Measurements from ENCODE around the gene SRXN1.
"Not testable (repeated sequence)": the region's sequence is repeated elsewhere in the genome, so short reads cannot be mapped to it uniquely, and the experiment has no call there.

SRXN1 gene

DNA sequence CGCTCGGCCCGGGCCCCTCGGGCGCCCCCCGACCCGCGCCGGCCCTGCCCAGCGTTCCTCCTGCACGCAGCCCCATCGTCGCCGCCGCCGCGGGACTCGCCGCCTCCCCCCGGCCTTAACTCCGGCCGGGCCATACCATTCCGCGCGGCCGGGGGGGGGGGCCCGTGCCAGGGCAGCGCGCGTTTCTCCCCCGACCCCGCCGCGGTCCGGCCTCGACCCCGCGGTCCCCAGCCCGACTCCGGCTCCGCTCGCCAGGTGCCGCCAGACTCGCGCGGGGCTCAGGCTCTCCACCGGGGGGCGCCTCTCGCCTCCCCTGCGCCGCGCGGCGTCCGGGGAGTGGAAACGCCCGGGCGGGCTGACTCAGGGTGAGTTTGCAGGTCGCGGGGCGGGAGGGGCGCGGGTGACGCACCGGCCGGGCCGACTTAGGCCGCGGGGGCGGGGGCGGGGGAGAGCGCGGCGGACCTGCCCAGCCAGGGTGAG lies at the start of gene SRXN1:
Gene SRXN1 (minus strand): TSS at position 91 of the 480 bp plus-strand sequence. CDS start 15 bp downstream, at position 76.
- peak; percentile 57 for DNase-seq (ENCODE audit: low spot score)

DNA sequence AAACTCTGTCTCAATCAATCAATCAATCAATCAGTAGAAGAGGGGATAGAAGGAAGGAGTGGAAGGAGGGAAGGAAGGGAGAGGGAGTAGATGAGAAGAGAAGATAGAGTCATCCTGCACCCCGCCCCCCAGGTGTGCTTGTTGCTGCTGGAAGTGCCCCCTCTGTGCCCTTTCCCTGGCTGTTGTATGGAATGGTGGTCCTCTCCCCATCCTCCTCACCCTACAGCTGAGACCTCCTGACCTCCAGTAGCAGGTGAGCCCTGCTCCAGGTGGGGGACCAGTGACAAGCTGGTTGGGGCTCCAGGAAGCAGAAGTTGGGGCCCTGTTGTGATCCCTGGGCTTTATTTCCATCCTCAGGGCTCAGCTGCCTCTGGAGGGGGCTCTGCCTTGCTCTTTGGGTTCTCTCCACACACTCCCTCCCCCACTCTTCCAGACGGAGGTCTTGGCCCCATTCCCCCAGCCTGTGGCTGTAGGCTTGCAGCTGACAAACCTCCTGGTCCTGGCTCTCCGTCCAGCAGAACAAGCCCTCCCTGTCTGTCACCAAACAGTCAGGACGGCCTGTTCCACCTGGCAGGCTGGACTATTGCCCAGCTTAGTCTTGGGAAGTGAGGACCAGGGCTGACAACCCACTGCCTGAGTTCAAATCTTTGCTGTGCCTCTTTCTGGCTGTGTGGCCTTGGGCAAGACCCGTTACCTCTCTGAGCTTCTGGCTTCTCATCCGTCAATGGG lies 48.6 kb upstream of the SRXN1 start:
- no peak for DNase-seq (ENCODE audit: low spot score)

DNA sequence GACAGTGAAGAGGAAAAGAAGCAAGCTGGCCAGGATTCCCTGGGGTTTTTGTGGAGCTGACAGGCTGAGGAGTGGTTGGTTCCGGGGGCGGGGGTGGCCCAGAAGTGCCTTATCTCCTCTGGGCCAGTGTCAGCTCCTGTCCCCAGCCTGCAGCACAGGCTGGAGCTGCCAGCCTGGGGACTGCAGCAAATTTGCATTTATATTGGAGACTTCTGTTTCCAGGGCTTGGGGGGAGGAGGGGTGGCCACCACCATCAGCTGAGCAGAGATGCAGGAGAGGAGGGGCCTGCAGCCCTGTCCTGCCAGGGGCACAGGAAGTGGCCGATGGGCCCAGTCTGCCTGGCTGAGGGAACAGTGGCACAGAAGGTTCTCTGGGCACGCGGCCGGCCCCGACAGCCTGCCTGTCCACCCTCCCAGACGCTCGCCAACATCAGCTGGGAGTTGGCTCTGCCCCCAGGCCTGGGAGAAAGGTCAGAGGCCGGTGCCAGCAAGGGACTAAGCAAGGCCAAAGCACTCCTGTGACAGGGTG lies 46.9 kb upstream of the SRXN1 start:
- DNase-seq (ENCODE audit: low spot score), result peak; percentile 48

DNA sequence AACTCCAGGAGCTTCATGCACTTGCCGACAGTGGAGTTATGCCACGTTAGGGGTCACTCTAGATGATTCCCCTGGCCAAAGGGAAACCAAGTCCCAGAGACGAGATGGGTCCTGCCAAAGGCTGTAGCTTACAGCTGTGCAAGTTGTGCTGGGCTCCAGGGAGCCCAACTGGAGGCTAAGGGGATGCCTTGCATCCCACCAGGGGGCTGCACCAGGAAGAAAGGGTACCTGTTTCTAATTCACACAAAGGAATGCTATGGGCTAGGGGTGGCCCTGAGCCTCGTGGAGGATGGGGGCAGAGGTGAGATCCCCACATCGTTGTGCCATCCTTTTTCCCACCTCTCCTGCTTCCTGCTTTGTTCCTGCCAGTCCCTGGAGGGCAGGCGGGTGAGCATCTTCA lies 46.3 kb upstream of the SRXN1 start:
- no peak for DNase-seq (ENCODE audit: low spot score)

DNA sequence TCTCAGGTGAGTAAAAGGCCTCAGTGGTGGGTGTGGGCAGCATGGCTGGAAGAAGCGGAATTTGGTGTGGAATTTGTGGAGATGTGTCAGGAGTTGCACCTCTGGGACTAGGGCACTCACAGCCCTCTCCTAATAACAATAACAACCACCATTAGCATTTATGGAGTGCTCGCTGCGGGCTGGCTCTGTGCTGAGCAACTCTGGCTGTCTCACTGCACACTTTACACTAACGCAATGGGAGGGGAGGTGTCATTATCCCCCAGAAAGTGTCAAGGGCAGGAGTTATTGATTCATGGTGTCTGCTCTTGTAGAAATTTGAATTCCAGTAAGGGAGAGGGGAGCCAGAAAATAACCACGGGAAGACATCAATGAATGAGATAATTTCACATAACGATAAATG lies 45.3 kb upstream of the SRXN1 start:
- no peak for DNase-seq (ENCODE audit: low spot score)

DNA sequence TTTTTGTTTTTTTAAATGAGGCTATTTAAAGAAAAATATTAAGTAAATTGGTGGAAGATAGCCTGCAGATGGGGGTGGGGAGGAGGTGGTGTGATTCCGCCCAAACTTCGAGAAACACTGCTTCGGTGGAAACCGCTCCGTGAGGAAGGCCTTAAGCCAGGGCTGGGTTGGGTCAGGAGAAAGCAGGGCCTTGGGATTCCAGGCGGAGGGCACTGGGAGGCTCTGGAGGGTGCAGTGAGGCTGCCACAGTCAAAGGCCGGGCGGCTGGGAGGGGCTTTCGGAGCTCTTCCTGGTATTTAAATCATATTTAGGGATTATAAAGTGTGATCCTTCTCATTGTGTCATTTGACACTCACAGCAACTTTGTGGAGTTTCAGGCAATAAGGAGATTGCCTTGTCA lies 44.8 kb upstream of the SRXN1 start:
- DNase-seq (ENCODE audit: low spot score), result no peak

DNA sequence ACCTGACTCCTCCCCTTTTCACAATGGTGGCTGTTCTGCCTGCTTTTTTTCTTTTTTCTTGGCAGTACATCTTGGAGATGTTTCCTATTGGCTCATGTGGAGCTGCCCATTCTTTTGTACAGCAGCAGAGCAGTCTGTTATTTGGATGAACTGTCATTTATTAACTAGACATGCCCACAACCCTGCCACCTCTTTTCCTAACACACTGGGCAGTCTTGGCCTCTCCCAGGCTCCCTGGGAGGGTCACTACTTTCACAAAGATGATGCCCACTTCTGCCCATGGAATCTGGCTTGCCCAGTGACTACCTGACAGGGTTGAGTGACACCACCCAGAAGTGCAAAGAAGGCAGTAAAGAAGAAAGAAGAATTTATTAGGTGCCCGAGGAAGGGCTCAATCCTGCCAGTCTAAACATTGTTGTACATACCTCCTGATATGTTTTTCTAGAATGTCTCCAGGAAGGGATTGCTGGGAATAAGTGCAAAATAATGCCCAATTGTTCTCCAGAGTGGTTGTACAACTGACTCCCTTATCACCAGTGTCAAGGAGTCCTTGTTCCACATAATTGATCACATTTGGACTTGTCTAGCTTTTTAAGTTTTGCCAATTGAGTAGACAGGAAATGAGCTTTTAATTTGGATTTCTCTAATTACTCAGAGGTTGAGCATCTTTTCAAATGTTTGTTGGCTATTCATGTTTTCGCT lies 42.3 kb upstream of the SRXN1 start:
- DNase-seq (ENCODE audit: low spot score), result no peak

DNA sequence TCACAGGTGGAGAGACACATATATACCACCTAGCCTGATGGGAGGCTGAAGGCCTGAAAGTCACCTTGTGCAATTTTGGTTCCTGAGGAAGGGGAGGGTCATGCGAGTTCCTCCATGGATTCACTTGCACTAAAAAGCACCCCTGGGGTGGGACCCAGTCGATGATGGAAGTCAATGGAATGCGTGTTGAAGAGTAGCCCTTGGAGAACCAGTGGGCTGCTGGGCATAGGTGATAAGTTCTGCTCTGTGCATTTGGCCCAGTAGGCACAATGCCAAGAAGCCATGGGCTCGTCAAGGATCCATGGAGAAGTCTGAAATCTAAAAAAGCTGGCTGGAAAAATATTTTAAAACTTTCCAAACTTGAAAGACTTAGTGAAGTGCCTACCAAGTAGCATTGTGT lies 41.5 kb upstream of the SRXN1 start:
- no peak for DNase-seq (ENCODE audit: low spot score)

DNA sequence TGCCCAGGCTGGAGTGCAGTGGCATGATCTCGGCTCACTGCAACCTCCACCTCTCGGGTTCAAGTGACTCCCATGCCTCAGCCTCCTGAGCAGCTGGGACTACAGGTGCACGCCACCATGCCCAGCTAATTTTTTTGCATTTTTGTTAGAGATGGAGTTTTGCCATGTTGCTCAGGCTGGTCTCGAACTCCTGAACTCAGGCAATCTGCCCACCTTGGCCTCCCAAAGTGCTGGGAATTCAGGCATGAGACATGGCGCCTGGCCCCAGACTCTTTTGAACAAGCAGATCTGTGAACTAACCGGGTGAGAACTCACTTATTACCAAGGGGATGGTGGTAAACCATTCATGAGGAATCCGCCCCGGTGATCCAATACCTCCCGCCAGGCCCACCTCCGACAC lies 40.8 kb upstream of the SRXN1 start:
- DNase-seq (ENCODE audit: low spot score), result not testable (repeated sequence)

DNA sequence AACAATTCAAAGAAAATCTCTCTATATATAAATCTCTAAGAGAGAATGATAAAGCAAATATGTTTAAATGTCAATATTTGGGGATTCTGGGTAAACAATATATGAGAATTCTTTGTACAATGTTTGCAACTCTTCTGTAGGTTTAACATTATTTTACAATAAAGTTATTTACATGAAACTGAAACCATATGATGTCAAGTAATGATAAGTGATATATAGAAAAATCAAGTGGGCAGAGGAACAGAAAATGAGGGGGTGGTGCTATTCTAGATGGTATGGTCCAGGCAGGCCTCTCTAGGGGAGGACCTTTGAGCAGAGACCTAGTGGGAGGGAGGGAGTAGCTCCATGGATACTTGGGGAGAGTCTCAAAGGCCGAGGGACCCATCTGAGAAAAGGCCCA lies 39.0 kb upstream of the SRXN1 start:
- no peak for DNase-seq (ENCODE audit: low spot score)

DNA sequence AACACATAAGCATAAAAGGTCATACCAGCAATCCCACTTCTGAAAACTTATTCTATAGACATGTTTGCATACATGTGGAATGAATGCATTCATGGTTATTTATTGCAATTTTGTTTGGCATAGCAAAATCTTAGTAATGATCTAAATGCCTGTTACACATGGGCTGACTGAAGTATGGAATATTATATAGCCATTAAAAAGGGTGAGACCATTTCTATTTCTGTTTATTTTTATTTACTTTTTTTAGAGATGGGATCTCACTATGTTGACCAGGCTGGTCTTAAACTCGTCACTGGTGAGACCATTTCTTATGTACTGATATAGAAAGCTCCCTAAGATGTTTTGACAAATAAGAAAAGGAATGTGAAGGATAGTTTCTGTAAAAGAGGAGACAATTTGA lies 36.9 kb upstream of the SRXN1 start:
- no peak for DNase-seq (ENCODE audit: low spot score)

DNA sequence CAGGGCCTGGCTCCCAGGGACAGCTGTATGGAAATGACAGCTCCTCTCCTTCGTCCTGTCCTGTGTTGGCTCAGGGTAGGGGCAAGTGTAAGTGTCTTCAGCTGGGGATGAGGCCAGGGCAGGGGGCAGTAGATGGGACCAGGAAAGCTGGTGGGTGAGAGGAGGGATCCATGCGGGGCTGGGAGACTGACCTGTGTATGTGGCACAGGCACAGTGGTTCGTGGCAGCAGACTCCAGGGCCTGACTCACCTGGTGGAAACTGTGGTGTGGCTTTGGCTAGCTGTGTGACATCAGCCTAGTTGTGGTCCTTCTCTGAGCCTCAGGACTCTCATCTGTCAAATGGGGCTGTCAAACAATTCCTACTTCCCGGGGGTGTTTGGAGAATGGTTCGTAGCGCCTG lies 36.3 kb upstream of the SRXN1 start:
- DNase-seq (ENCODE audit: low spot score), result no peak

DNA sequence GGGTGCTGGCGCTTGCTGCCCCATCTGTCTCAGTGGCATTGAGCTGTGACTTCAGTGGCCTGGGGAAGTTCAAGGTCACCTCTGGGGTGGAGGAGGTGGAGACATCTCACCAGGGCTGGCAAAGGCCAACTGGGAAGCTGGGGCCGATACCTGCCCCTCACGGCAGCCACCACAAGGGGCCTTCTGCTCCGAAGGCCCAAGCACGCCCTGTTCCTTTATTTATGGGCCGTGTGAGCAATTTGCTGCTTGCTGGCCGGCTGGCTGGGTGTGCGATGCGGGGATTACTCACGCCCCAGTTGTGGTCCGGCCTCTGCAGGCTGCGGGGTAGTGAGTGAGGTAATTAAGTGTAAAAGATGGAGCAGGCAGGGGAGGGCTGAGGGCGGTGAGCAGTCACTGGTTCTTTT lies 35.8 kb upstream of the SRXN1 start:
- no peak for DNase-seq (ENCODE audit: low spot score)

DNA sequence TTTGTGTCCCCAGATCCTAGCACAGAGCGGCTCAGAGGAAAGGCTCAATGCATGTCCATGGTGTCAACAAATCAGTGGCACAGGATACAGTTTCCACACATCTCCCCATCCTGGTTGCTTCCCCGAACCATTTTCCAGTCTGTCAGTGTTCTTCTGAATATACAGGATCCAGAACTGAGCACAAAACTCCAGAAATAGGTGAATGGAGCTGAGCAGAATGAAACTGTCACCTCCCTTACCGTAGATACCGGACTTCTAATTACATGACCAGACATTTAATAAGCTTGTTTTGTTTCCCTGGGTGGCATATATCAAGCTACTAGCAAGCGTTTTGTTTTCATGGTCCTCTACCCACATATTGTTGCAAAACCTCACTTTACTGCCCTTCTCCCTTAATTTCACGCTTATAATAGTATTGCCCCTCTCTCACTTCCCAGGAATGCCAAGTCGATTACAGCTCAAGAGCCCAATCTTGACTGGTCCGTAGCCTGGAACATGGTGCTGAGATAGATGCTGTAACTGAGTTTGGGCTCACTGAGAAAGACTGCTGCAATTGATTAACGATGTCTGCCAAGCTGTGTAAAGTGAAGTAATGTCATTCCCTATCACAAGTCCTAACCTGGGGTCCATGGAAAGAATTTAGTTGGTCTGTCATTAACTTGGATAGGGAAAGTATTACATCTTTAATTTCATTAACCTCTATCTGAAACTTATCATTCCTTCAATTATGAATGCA lies 34.6 kb upstream of the SRXN1 start:
- no peak for DNase-seq (ENCODE audit: low spot score)

DNA sequence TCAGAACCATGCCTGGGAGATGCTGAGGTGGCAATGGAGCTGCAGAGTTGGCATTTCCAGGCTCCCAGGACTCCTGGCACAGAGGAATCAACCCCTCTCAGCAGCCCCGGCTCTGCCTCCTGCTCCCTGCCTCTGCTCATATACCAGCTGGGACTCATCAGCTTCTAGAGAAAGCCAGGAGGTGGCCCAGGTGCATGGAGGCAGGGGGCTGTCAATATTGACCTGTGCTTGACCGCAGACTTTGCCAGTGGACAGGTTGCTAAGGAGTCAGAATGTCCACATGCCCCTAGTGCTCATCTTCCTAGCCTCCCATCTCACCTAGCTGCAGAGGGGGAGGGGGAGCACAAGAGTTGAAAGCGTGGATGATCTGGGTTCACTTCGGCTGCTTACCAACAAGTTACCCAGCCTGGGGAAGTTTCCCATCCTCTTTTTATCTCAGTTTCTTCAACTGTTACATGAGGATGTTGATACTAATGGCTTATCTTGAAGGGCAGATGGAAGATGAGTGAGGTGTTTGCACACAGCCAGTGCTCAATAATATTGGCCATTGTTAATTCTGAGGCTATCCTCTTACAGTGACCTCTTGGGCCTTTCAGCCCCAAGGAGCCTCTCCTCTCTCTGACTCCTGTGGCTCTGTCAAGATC lies 31.8 kb upstream of the SRXN1 start:
- no peak for DNase-seq (ENCODE audit: low spot score)

DNA sequence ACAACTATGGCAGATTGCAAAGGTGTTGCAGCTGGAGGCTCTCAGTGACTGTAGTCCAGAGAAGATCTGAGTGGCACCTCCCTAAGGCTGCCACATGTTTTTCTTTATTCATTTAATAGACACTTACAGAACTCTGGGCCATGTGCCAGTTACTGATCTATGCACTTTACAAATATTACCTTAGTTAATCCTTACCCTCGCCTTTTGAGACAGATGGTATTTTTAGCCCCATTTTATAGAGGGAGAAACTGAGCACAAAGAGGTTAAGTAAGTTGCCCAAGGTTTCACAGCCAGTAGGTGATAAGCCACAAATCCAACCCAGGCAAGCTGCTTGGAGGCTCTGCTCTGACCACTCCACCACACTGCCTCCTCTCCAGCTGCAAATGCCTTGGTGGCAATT lies 29.1 kb upstream of the SRXN1 start:
- no peak for DNase-seq (ENCODE audit: low spot score)

DNA sequence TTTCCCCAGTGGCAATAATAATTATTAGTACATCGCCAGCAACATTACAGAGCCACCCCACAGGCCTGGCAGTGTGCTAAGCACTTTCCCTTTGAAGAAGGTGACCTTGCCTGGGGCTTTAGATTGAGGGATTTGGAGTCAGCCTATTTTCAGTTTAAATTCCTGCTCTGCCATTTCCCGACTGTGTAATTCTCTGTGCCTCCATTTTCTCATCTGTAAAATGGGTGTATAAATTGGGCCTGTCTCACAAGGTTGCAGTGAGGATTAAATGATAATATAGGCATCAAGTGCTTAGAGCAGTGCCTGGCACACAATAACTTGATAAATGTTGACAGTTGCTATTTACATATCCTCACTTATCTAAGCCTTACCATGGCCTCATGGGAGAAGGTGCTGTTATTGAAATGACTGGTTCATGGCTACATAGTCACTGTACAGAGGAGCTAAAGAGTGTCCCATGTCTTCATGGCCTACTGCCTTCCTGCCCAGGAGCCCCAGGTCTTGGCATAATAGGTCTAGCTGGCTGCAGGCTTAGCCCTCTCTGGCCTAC lies 27.7 kb upstream of the SRXN1 start:
- no peak for DNase-seq (ENCODE audit: low spot score)

DNA sequence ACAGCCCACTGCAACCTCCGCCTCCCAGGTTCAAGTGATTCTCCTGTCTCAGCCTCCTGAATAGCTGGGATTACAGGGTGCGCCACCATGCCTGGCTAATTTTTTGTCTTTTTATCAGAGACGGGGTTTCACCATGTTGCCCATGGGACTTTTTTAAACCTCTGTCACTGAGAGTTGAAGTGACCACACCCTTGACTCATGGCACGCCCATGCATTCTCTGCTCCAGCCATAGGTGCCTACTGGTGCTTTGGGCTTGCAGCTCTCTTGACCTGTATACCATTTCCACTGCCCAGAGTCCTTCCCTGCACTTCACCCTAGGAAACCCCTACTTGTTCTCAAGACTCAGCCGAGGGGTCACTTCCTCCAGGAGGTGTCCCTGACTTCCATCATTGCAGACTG lies 25.0 kb upstream of the SRXN1 start:
- no peak for DNase-seq (ENCODE audit: low spot score)

DNA sequence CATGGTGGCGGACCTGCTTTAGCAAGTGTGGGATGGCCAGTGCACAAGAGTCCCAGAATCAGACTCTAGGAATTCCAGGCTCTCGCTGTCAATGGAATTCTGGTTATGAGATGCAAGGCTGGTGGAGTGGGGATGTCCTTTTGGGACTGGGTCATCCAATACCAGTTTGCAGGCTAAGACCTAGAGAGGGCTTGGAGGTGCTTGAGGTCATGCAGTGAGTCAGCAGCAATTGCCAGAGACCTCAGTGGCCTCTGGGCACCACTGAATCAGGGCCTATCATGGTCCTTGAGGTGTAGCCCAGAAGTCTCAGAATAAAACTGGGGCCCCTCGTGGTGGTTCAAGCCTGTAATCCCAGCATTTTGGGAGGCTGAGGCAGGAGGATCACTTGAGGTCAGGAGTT lies 24.0 kb upstream of the SRXN1 start:
- DNase-seq (ENCODE audit: low spot score), result no peak

DNA sequence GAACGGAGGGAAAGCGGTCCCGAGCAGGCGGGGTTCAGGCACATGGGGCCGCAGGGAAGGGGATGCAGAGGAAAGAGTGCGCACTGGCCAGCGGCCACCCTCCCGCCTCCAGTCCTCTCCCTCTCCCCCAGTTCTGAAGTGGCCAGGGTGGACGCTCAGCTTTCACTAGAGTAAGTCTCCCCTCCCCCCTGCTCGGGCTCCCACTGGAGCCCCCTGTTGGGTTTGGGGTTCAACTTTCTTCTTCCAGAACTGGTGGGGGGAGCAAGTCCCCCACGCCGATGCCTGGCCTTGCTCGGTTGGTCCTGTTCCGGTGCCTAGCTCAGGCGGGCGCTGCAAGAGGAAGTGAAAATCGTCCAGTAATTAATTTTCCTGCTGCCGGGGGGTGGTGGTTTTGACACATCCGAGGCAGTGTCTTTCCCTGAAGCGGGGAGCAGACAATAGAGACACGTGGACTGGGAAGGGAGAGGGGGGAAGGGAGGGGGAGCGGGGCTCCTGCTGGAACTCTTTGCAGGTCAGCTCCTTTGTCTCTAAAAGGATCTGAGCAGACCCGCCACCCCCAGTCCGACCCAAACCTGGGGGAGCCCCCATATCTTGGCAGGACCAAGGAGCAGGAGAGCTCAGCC lies 23.4 kb upstream of the SRXN1 start:
- no peak for DNase-seq (ENCODE audit: low spot score)
